HEK293T (cell line): ENCODE results near the gene DCAF8.

Source experiments
- CTCF ChIA-PET: fragments of 350-600 bp; formaldehyde crosslinking; extraction: SDS; loops from one replicate; lab custom pipeline; 2021; ENCODE audit warnings: antibody characterized with exemption, inconsistent platforms; lab: Yijun Ruan, JAX
- POLR2A ChIA-PET: fragments of 350-600 bp; formaldehyde crosslinking; extraction: SDS; loops from one replicate; lab custom pipeline; 2020; ENCODE audit warnings: antibody characterized with exemption, inconsistent platforms; lab: Yijun Ruan, JAX
- DNase-seq: peaks from one replicate; pipeline ENCODE4 v3.0.0; 2012; ENCODE audit warnings: mixed read lengths; ENCODE audit errors: extremely low spot score
- ARNT ChIP-seq: fragments of 450-650 bp; IDR thresholded peaks from 2 replicates; pipeline ENCODE4 v1.6.1; 2017; ENCODE audit warnings: mild to moderate bottlenecking
- BHLHE40 ChIP-seq: fragments of 450-650 bp; IDR thresholded peaks from 2 replicates; pipeline ENCODE4 v1.6.1; 2016; ENCODE audit warnings: mild to moderate bottlenecking, moderate library complexity, borderline replicate concordance
- CTBP1 ChIP-seq: fragments of 450-650 bp; IDR thresholded peaks from 2 replicates; pipeline ENCODE4 v1.6.1; 2016; ENCODE audit warnings: borderline replicate concordance
- ELF4 ChIP-seq: fragments of 450-650 bp; IDR thresholded peaks from 2 replicates; pipeline ENCODE4 v1.6.1; 2017; ENCODE audit warnings: antibody characterized with exemption
- FOXA1 ChIP-seq: fragments of 450-650 bp; IDR thresholded peaks from 2 replicates; pipeline ENCODE4 v1.6.1; 2016; ENCODE audit warnings: mild to moderate bottlenecking
- FOXK2 ChIP-seq: fragments of 450-650 bp; IDR thresholded peaks from 2 replicates; pipeline ENCODE4 v1.6.1; 2016; ENCODE audit warnings: mild to moderate bottlenecking
- FOXM1 ChIP-seq: fragments of 450-650 bp; IDR thresholded peaks from 2 replicates; pipeline ENCODE4 v1.6.1; 2017; ENCODE audit warnings: mild to moderate bottlenecking, borderline replicate concordance
- HDGF ChIP-seq: fragments of 450-650 bp; IDR thresholded peaks from 2 replicates; pipeline ENCODE4 v1.6.1; 2017; ENCODE audit warnings: antibody characterized with exemption, borderline replicate concordance
- L3MBTL2 ChIP-seq: fragments of 450-650 bp; conservative IDR thresholded peaks from 2 replicates; pipeline ENCODE4 v1.6.1; 2016; ENCODE audit warnings: mild to moderate bottlenecking
- LEF1 ChIP-seq: fragments of 450-650 bp; IDR thresholded peaks from 2 replicates; pipeline ENCODE4 v1.6.1; 2017; ENCODE audit warnings: mild to moderate bottlenecking, borderline replicate concordance
- NFRKB ChIP-seq: fragments of 450-650 bp; IDR thresholded peaks from 2 replicates; pipeline ENCODE4 v1.6.1; 2016; ENCODE audit warnings: mild to moderate bottlenecking, moderate library complexity
- SP1 ChIP-seq: fragments of 450-650 bp; IDR thresholded peaks from 2 replicates; pipeline ENCODE4 v1.6.1; 2017
- SUZ12 ChIP-seq: fragments of 450-650 bp; IDR thresholded peaks from 2 replicates; pipeline ENCODE4 v1.6.1; 2016; ENCODE audit warnings: mild to moderate bottlenecking
- TARDBP ChIP-seq: fragments of 450-650 bp; IDR thresholded peaks from 2 replicates; pipeline ENCODE4 v1.6.1; 2016
- ZNF384 ChIP-seq: fragments of 450-650 bp; IDR thresholded peaks from 2 replicates; pipeline ENCODE4 v1.6.1; 2016
- TF ChIP-seq, protein P1 (sequence below): fragments of 450-650 bp; IDR thresholded peaks from 2 replicates; pipeline ENCODE4 v1.6.1; 2016

The DCAF8 gene

DNA sequence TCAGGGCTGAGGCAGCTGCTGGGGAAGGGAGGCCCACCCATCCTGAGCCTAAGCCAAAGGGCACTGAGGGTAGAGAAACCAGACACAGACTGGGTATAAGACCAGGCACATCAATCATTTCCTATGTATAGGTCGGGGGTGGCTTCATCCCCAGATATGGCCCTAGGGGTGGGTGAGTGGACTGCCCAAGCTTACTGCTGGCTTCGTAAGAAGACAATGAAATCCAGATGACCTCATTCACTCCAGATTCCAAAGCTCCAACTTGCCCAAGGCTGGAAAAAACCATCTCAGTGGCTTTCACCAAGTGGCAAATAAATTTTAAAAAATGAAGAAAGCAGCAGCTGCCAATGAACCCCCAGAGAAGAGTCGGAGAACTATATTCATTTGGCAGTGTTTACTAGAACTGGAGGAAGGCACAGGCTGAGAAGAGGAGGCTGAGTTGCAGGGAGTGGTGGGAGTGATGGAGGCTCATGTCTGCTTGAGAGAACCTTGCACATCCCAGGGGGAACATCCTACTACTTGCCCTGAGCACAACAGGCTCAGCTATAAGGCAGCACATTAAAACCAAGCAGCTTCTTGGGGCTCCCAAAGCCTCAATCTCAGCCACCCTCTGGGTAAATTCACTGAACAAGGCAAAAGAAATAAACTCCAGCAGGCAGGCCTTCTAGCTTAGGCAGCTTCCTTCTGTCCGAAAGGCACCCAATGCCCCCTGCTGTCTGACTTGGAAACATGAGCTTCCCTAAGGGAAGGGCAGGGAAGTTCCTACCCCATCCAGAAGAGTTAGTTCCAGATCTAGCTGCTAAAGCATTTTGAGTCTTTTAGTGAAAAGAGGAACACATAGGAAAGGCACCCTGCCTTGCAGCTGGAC lies 43.1 kb downstream of the DCAF8 start:
- DNase-seq = peak; percentile 57
- TF ChIP-seq FOXM1 (no peak), TARDBP (no peak), CTBP1 (no peak), NFRKB (no peak), ZNF384 (no peak), BHLHE40 (no peak), L3MBTL2 (no peak), HDGF (no peak), SP1 (no peak), FOXA1 (no peak), SUZ12 (no peak), ARNT (no peak), LEF1 (no peak), FOXK2 (no peak), ELF4 (no peak)
- TF ChIP-seq, protein P1, sequence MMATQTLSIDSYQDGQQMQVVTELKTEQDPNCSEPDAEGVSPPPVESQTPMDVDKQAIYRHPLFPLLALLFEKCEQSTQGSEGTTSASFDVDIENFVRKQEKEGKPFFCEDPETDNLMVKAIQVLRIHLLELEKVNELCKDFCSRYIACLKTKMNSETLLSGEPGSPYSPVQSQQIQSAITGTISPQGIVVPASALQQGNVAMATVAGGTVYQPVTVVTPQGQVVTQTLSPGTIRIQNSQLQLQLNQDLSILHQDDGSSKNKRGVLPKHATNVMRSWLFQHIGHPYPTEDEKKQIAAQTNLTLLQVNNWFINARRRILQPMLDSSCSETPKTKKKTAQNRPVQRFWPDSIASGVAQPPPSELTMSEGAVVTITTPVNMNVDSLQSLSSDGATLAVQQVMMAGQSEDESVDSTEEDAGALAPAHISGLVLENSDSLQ = no peak
- CTCF ChIA-PET = interaction anchor here (0.8 to 3.6 kb wide), 10 partner anchors 22 to 132 kb away, joined by 3 to 30 read pairs (median 4); no protein-coding TSS in a partner anchor
- POLR2A ChIA-PET = interaction anchor here (0.9 to 1.0 kb wide), 2 partner anchors 14 to 41 kb away, joined by 3 read pairs; partner anchors contain the start of gene PEA15

DNA sequence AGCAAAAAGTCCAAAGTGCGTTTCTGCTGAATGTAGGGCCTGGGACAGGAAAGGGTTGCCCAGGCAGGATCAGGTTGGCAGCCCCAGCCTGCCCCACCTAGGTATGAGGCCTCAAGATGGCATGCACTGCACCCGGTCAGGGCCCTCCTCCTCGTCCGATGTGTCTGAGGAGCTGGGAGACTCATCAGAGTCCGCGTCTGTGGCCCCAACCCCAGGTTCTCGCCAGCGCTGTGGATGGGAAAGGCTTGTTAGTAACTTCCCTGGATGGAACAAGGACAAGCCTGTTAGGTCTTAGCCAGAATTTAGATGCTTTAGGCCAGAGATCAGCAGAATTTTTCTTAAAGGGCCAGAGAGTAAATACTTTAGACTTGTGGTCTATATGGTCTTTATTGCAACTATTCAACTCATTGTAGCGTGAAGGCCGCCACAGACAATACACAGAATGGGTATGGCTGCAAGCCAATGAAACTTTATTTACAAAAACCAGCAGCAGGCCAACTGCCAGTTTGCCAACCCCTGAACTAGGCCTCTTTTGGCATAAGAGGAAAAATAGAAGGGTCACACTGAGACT lies 44.8 kb downstream of the DCAF8 start:
- TF ChIP-seq L3MBTL2 = no peak
- no peak for TF ChIP-seq LEF1
- TF ChIP-seq TARDBP = no peak
- no peak for TF ChIP-seq FOXM1
- TF ChIP-seq FOXK2 = no peak
- no peak for TF ChIP-seq CTBP1
- TF ChIP-seq, protein P1 = no peak
- no peak for TF ChIP-seq SP1
- no peak for TF ChIP-seq BHLHE40
- no peak for TF ChIP-seq HDGF
- TF ChIP-seq SUZ12 = no peak
- no peak for TF ChIP-seq ELF4
- no peak for TF ChIP-seq ARNT
- TF ChIP-seq FOXA1 = no peak
- POLR2A ChIA-PET = no interaction called here
- DNase-seq = no peak
- CTCF ChIA-PET = no interaction called here

DNA sequence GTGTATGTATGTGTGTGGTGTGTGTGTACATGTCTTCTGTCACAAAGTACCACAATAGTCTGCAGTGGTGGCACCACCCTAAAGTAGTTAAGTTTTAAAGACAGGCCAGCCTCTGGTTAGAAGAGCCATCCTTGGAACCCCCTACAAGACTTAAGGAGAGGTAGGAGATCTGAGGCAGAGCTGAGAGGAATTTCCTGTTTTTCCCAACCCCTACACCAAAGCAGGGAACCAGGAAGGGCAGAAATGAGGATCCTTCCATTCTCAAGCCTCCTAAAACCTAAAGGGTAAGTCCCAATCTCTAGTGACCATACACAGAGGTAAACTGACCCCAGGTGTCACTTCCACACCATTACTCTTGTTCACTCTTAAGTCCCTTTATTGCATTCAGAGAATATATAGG lies 46.0 kb downstream of the DCAF8 start:
- DNase-seq = no peak
- ChIA-PET CTCF (no interaction called here), POLR2A (no interaction called here)
- TF ChIP-seq ELF4 (no peak), NFRKB (no peak), ZNF384 (no peak), ARNT (no peak), BHLHE40 (no peak), HDGF (no peak), SUZ12 (no peak), FOXA1 (no peak), LEF1 (no peak), L3MBTL2 (no peak), FOXK2 (no peak)

DNA sequence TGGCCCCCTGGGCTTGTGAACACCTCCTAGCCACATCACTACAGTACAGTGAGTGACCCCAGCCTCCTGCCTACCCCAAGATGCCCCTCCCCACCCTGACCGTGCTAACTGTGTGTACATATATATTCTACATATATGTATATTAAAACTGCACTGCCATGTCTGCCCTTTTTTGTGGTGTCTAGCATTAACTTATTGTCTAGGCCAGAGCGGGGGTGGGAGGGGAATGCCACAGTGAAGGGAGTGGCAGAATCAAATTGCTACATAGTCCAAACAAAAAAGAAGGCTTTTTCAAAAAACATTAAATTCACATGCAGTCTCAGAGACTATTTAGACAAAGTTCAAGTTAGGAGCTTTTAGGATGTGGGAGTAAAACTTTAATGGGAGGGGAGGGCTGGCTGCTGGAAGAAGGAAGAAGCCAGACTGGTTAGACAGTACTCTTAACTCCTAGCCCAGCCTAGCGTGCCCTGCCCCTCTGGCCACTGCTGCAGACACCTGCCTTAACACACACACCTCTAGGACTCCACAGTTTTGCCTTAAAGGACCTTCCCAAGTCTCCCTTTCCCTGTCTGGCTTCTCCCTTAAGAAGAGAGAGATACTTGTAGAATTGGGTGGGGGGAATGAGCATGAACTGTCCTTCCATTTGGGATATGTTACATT lies 47.7 kb downstream of the DCAF8 start:
- ChIA-PET CTCF (interaction anchor here (0.6 kb wide), 1 partner anchor 38 kb away, joined by 3 read pairs; no protein-coding TSS in a partner anchor), POLR2A (no interaction called here)
- TF ChIP-seq NFRKB (no peak), L3MBTL2 (no peak), SP1 (no peak), ZNF384 (no peak)
- TF ChIP-seq, protein P1 = no peak
- DNase-seq = no peak

DNA sequence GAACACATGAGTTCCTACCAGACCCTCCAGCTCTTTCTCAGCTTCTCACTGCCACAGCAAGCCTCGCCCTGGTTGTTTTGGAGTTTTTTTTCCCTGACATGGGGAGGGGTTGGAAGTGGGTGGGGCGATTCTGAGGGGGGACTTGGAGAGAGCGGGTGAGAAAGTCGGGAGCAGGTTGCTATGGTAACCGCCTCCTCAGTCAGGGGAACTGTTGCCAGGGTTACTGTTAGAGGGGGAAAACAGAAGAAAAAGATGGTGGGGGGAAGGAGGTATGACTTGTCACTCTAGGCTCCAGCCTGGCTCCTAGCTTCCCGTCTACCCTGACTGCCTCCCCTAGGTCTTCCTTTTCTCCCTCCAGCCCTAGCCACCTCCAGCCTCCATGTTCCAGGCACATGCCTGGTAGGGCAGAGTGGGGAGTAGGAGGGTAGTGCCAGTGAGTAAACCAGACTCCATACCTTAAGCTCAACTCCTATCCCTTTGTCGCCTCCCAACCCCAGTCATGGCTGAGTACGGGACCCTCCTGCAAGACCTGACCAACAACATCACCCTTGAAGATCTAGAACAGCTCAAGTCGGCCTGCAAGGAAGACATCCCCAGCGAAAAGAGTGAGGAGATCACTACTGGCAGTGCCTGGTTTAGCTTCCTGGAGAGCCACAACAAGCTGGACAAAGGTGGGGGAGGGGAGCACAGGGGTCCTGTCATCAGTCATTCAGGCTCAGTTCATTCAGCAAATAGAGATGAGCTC lies 51.1 kb downstream of the DCAF8 start:
- TF ChIP-seq FOXK2 = no peak
- no peak for TF ChIP-seq ARNT
- TF ChIP-seq FOXM1 = no peak
- no peak for TF ChIP-seq FOXA1
- no peak for TF ChIP-seq SP1
- no peak for TF ChIP-seq ZNF384
- no peak for TF ChIP-seq CTBP1
- no peak for TF ChIP-seq SUZ12
- TF ChIP-seq L3MBTL2 = no peak
- TF ChIP-seq TARDBP = no peak
- ChIA-PET POLR2A (interaction anchor here (1.0 kb wide), 1 partner anchor 51 kb away, joined by 3 read pairs; the partner anchor contains the start of gene DCAF8), CTCF (interaction anchor here (0.9 kb wide), 1 partner anchor 41 kb away, joined by 3 read pairs; no protein-coding TSS in a partner anchor)
- DNase-seq = no peak
